ENCODE measurements around the gene UBAP1L. TPM values are rescaled to one million over a fixed set of nuclear protein-coding genes. Genes with fewer than 3 reads are reported as not detected.

Gene UBAP1L
- total RNA-seq, 2 experiments from 2014 or later = 7.2 TPM

DNA sequence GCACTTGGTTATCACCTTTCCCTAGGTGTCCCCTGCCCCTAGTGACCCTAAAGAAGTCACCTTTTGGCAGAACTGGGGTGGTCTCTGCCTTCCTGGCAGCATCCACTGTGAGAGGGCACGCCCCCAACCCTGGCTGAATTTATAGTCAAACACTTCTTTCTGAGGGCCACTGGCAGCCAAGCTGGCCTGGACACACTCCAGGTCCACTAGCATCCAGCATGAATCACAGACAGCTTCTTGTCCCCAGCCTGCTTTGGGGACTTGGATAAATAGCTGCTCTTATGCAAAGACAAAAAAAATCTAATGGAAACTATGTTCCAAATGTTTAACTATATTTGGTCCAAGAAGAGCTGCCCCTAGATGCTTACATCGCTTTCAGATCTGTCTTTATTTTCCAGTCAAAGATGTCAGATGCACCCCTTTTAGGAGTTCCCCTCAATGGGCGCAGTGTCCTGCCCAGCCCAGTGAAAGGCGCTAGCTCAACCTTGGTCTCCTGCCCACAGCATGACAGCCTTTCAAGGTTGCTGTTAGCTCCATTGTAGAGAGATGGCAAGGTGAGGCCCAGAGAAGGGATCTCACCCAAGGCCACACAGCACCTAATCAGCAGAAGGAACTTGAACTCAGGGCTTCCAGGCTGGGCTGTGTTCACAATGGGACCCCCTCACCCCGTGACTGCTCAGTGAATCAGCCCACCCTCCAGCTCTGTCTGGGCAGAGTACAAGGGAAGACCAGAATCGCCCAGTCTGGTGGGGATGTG lies 54.2 kb downstream of the UBAP1L start:
- H3K27ac Mint-ChIP-seq = no peak overlapping the region
- Histone ChIP-seq H3K36me3 (ENCODE audit: insufficient read depth, low read length) (no peaks in the 10 kb centered on the region), H3K9me3 (ENCODE audit: control insufficient read depth in 1 of 2, insufficient read depth in 1 of 2, low read length in 2 of 2) (peaks cover 0 to 9% of the 10 kb centered on the region in 2 experiments), H3K4me1 (ENCODE audit: insufficient read depth, low read length) (no peaks in the 10 kb centered on the region), H3K27ac (ENCODE audit: low read depth in 1 of 2, low read length in 2 of 2) (no peak overlapping the region), H3K4me3 (ENCODE audit: low read length) (no peak overlapping the region), H3K27me3 (ENCODE audit: control insufficient read depth in 1 of 2, insufficient read depth in 2 of 2, low read length in 2 of 2) (peaks cover 11 to 12% of the 10 kb centered on the region in 2 experiments)
- no peaks in the 10 kb centered on the region for H3K4me1 Mint-ChIP-seq (ENCODE audit: low read depth)
- H3K4me3 Mint-ChIP-seq = no peak overlapping the region
- no peak for ATAC-seq (ENCODE audit: poor library complexity)
- TF ChIP-seq, protein P1, sequence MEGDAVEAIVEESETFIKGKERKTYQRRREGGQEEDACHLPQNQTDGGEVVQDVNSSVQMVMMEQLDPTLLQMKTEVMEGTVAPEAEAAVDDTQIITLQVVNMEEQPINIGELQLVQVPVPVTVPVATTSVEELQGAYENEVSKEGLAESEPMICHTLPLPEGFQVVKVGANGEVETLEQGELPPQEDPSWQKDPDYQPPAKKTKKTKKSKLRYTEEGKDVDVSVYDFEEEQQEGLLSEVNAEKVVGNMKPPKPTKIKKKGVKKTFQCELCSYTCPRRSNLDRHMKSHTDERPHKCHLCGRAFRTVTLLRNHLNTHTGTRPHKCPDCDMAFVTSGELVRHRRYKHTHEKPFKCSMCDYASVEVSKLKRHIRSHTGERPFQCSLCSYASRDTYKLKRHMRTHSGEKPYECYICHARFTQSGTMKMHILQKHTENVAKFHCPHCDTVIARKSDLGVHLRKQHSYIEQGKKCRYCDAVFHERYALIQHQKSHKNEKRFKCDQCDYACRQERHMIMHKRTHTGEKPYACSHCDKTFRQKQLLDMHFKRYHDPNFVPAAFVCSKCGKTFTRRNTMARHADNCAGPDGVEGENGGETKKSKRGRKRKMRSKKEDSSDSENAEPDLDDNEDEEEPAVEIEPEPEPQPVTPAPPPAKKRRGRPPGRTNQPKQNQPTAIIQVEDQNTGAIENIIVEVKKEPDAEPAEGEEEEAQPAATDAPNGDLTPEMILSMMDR (IDR thresholded peaks at IDR 0.05) = no peak
- peaks cover 25% of the 10 kb centered on the region for H3K27me3 Mint-ChIP-seq
- no peak for DNase-seq
- H3K36me3 Mint-ChIP-seq (ENCODE audit: low read depth) = no peaks in the 10 kb centered on the region
- ChIA-PET CTCF (no interaction called here), POLR2A (no interaction called here)
- intact Hi-C loops (cut with DNase I, micrococcal nuclease) = no loop called here
- H3K9me3 Mint-ChIP-seq = no peaks in the 10 kb centered on the region

DNA sequence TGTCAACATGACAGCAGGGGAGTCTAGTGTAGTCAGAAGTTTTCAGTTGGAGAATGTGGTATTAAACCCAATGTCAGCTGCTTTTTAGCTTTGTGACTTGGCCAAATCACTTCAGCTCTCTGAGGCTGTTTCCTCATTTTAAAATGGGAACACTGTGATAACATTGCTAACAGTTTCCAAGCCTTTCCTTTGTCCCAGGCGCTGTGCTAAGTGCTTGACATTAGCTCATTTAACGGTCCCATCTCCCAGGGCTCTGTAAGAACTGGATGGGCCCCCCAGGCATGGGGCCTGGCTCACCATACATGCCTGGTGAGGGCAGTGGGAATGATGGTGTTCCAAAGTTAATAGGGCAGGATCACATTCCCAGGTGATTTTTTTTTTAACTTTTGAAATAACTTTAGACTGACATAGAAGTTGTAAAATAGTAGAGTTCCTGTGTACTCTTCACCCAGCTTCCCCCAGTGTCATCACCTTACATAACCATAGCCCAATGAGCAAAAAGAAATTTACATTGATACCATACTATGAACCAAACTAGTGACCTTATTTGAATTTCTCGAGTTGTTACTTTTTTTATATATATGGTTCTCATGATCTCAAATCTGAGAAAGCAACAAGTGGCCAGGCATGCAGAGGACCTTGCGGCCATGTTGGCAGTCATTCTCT lies 54.9 kb downstream of the UBAP1L start:
- no peaks in the 10 kb centered on the region for H3K36me3 Mint-ChIP-seq (ENCODE audit: low read depth)
- CTCF ChIA-PET = no interaction called here
- H3K9me3 ChIP-seq (ENCODE audit: control insufficient read depth in 1 of 2, insufficient read depth in 1 of 2, low read length in 2 of 2) = peaks cover 0 to 9% of the 10 kb centered on the region in 2 experiments

DNA sequence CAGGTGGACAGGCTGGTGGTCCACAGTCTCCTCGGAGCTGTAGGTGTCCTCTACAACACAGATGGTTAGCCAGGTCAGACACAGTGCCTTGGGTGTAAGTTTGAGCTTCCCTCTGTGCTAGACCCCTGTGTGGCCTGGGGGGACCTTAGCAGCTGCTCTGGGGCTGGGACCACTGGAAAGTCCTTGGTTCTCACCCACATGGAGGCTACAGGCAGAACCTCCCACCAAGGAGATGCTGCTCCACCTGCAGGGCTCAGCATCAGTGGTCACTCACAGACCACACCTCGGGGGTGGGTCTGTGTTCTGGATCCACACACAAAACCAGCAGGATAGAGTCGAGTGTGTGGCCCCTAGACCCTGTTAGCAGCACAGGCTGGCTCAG lies 55.6 kb downstream of the UBAP1L start:
- intact Hi-C loops (cut with DNase I, micrococcal nuclease) = no loop called here
- no peak for ATAC-seq (ENCODE audit: poor library complexity)
- CTCF ChIA-PET = no interaction called here

More for the DNA sequence above, 54.9 kb downstream of the UBAP1L start:
- Histone ChIP-seq H3K4me1 (ENCODE audit: insufficient read depth, low read length) (no peaks in the 10 kb centered on the region), H3K4me3 (ENCODE audit: low read length) (no peak overlapping the region), H3K27me3 (ENCODE audit: control insufficient read depth in 1 of 2, insufficient read depth in 2 of 2, low read length in 2 of 2) (peaks cover 4% of the 10 kb centered on the region in 2 experiments), H3K27ac (ENCODE audit: low read depth in 1 of 2, low read length in 2 of 2) (no peak overlapping the region), H3K36me3 (ENCODE audit: insufficient read depth, low read length) (no peaks in the 10 kb centered on the region)
- H3K4me1 Mint-ChIP-seq (ENCODE audit: low read depth) = no peaks in the 10 kb centered on the region
- H3K27ac Mint-ChIP-seq = no peak overlapping the region
- DNase-seq (no peak), ATAC-seq (ENCODE audit: poor library complexity) (no peak)
- H3K4me3 Mint-ChIP-seq = no peak overlapping the region
- peaks cover 18% of the 10 kb centered on the region for H3K27me3 Mint-ChIP-seq
- POLR2A ChIA-PET = no interaction called here
- intact Hi-C loops (cut with DNase I, micrococcal nuclease) = no loop called here
- H3K9me3 Mint-ChIP-seq = no peaks in the 10 kb centered on the region
- TF ChIP-seq, protein P1 (IDR thresholded peaks at IDR 0.05) = no peak

More for the DNA sequence above, 55.6 kb downstream of the UBAP1L start:
- H3K9me3 ChIP-seq (ENCODE audit: control insufficient read depth in 1 of 2, insufficient read depth in 1 of 2, low read length in 2 of 2) = peaks cover 0 to 9% of the 10 kb centered on the region in 2 experiments
- H3K27me3 Mint-ChIP-seq = peaks cover 17% of the 10 kb centered on the region
- no peaks in the 10 kb centered on the region for H3K4me1 ChIP-seq (ENCODE audit: insufficient read depth, low read length)
- H3K4me3 Mint-ChIP-seq = no peak overlapping the region
- H3K9me3 Mint-ChIP-seq = no peaks in the 10 kb centered on the region
- H3K4me1 Mint-ChIP-seq (ENCODE audit: low read depth) = no peaks in the 10 kb centered on the region
- no peak overlapping the region for H3K27ac ChIP-seq (ENCODE audit: low read depth in 1 of 2, low read length in 2 of 2)
- H3K27me3 ChIP-seq (ENCODE audit: control insufficient read depth in 1 of 2, insufficient read depth in 2 of 2, low read length in 2 of 2) = peaks cover 0 to 2% of the 10 kb centered on the region in 2 experiments
- H3K27ac Mint-ChIP-seq = no peak overlapping the region
- H3K36me3 Mint-ChIP-seq (ENCODE audit: low read depth) = no peaks in the 10 kb centered on the region
- TF ChIP-seq, protein P1 (IDR thresholded peaks at IDR 0.05) = no peak
- no peak overlapping the region for H3K4me3 ChIP-seq (ENCODE audit: low read length)
- POLR2A ChIA-PET = no interaction called here
- DNase-seq = no peak
- no peaks in the 10 kb centered on the region for H3K36me3 ChIP-seq (ENCODE audit: insufficient read depth, low read length)
